Germinal center (tissue), 1 donor: Measurements from ENCODE around the gene SUPT20HL1.
"Not testable (repeated sequence)": the region's sequence is repeated elsewhere in the genome, so short reads cannot be mapped to it uniquely, and the experiment has no call there.

ENCODE experiments used
- DNase-seq: peaks from one replicate; pipeline ENCODE4 v3.0.0; 2012; ENCODE audit warnings: mixed read lengths, low spot score

SUPT20HL1 gene

GRCh38 chrX:24363432-24364181, 3.2 kb downstream of the SUPT20HL1 start:
- not testable (repeated sequence) for DNase-seq

- DNase-seq = no peak
These were observed 3.9 kb downstream of the SUPT20HL1 start for GRCh38 chrX:24364326-24364725.

GRCh38 chrX:24364851-24365538, 4.6 kb downstream of the SUPT20HL1 start:
- DNase-seq = no peak

- DNase-seq = not testable (repeated sequence)
These were observed 6.4 kb downstream of the SUPT20HL1 start for GRCh38 chrX:24366762-24367400.

GRCh38 chrX:24369816-24370215, 9.4 kb downstream of the SUPT20HL1 start:
- DNase-seq = no peak

- peak; percentile 42 for DNase-seq
These were observed 11.0 kb downstream of the SUPT20HL1 start for GRCh38 chrX:24371391-24371972.

- DNase-seq = no peak
These were observed 11.8 kb downstream of the SUPT20HL1 start for GRCh38 chrX:24372021-24372763.

GRCh38 chrX:24375600-24376131, 15.2 kb downstream of the SUPT20HL1 start:
- no peak for DNase-seq

- no peak for DNase-seq
These were observed 16.0 kb downstream of the SUPT20HL1 start for GRCh38 chrX:24376403-24376802.

GRCh38 chrX:24377195-24377594, 16.8 kb downstream of the SUPT20HL1 start:
- DNase-seq = no peak

GRCh38 chrX:24377911-24378468, 17.6 kb downstream of the SUPT20HL1 start:
- DNase-seq = no peak

- DNase-seq = no peak
These were observed 18.3 kb downstream of the SUPT20HL1 start for GRCh38 chrX:24378706-24379105.

- no peak for DNase-seq
These were observed 20.1 kb downstream of the SUPT20HL1 start for GRCh38 chrX:24380262-24381187.

- DNase-seq = not testable (repeated sequence)
These were observed 21.9 kb downstream of the SUPT20HL1 start for GRCh38 chrX:24382315-24382714.

GRCh38 chrX:24387724-24388123, 27.3 kb downstream of the SUPT20HL1 start:
- DNase-seq = no peak

- no peak for DNase-seq
These were observed 30.9 kb downstream of the SUPT20HL1 start for GRCh38 chrX:24391389-24391788.

- DNase-seq = no peak
These were observed 31.4 kb downstream of the SUPT20HL1 start for GRCh38 chrX:24391843-24392242.

GRCh38 chrX:24392709-24393108, 32.3 kb downstream of the SUPT20HL1 start:
- DNase-seq = no peak

GRCh38 chrX:24395775-24396174, 35.3 kb downstream of the SUPT20HL1 start:
- DNase-seq = peak; percentile 30

GRCh38 chrX:24396236-24396930, 35.9 kb downstream of the SUPT20HL1 start:
- DNase-seq = no peak
